ENCODE data around the gene NT5DC2.
"Not testable (repeated sequence)": the region's sequence is repeated elsewhere in the genome, so short reads cannot be mapped to it uniquely, and the experiment has no call there.

DNA sequence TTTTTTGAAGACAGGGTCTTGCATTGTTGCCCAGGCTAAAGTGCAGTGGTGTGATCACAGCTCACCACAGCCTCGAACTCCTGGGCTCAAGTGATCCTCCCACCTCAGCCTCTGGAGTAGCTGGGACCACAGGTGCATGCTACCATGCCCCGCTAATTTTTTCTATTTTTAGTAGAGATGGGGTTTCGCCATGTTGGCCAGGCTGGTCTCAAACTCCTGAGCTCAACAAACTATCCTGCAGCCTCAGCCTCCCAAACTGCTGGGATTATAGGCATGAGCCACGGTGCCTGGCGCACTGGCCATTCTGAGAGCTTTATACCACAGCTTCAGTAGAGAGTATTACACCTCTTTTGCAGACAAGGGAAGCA, 7.0 kb downstream of the NT5DC2 start:
- not testable (repeated sequence) for TF ChIP-seq EZH2phosphoT487 (IDR thresholded peaks at IDR 0.05; ENCODE audit: borderline replicate concordance)
- TF ChIP-seq, protein P1, sequence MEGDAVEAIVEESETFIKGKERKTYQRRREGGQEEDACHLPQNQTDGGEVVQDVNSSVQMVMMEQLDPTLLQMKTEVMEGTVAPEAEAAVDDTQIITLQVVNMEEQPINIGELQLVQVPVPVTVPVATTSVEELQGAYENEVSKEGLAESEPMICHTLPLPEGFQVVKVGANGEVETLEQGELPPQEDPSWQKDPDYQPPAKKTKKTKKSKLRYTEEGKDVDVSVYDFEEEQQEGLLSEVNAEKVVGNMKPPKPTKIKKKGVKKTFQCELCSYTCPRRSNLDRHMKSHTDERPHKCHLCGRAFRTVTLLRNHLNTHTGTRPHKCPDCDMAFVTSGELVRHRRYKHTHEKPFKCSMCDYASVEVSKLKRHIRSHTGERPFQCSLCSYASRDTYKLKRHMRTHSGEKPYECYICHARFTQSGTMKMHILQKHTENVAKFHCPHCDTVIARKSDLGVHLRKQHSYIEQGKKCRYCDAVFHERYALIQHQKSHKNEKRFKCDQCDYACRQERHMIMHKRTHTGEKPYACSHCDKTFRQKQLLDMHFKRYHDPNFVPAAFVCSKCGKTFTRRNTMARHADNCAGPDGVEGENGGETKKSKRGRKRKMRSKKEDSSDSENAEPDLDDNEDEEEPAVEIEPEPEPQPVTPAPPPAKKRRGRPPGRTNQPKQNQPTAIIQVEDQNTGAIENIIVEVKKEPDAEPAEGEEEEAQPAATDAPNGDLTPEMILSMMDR (conservative IDR thresholded peaks at IDR 0.05; ENCODE audit: low read length) = not testable (repeated sequence)

Measured in Loucy (cell line).